Keratinocyte (primary cell): ENCODE data around the gene POMP. TPM values are rescaled to one million over a fixed set of nuclear protein-coding genes. Genes with fewer than 3 reads are reported as not detected.

Experiments used
- DNase-seq: peaks from one replicate; pipeline ENCODE4 v3.0.0-alpha.2; 2011; ENCODE audit warnings: low read depth, missing footprints, low spot score
- FAIRE-seq: peaks from 2 replicates; lab custom pipeline; 2011; peaks lifted over from hg19 to GRCh38; lab: Jason Lieb, UNC
- H2AFZ ChIP-seq: 2 replicates; pipeline ENCODE4 v1.6.0; 2012; ENCODE audit warnings: low read length, control low read depth, inconsistent platforms; ENCODE audit not compliant: control insufficient read depth
- H3K27ac ChIP-seq: 2 replicates; pipeline ENCODE4 v1.5.1; 2011; ENCODE audit warnings: low read length; ENCODE audit not compliant: control insufficient read depth, insufficient read depth
- H3K27me3 ChIP-seq: 3 replicates; pipeline ENCODE4 v1.6.0; 2011; ENCODE audit warnings: low read length; ENCODE audit not compliant: control insufficient read depth, insufficient read depth; ENCODE audit errors: extremely low read depth
- H3K36me3 ChIP-seq, 2 experiments: 2 replicates in 1 of 2; 3 replicates in 1 of 2; pipeline ENCODE4 v1.5.1; 2011; ENCODE audit warnings: low read length in 2 of 2, mild to moderate bottlenecking in 1 of 2; ENCODE audit not compliant: control insufficient read depth in 2 of 2, insufficient read depth in 2 of 2; ENCODE audit errors: extremely low read depth in 1 of 2
- H3K4me1 ChIP-seq: 3 replicates; pipeline ENCODE4 v1.5.1; 2011; ENCODE audit warnings: low read length; ENCODE audit not compliant: control insufficient read depth, insufficient read depth; ENCODE audit errors: extremely low read depth
- H3K4me2 ChIP-seq: 3 replicates; pipeline ENCODE4 v1.6.0; 2011; ENCODE audit warnings: low read depth, low read length; ENCODE audit not compliant: control insufficient read depth, insufficient read depth; ENCODE audit errors: extremely low read depth
- H3K4me3 ChIP-seq, 3 experiments: fragments of 200-600 bp in 1 of 3; sonication (generic) in 1 of 3; 2 replicates in 2 of 3; 3 replicates in 1 of 3; pipeline ENCODE4 v1.5.1; 2011 to 2016; ENCODE audit warnings: low read length in 3 of 3, mild to moderate bottlenecking in 3 of 3, control low read depth in 2 of 3, inconsistent platforms in 1 of 3, low read depth in 1 of 3, mixed read lengths in 1 of 3, mixed run types in 1 of 3, moderate library complexity in 1 of 3; ENCODE audit not compliant: control insufficient read depth in 2 of 3, insufficient read depth in 2 of 3; ENCODE audit errors: extremely low read depth in 1 of 3
- H3K79me2 ChIP-seq: 2 replicates; pipeline ENCODE4 v1.6.0; 2012; ENCODE audit warnings: low read length; ENCODE audit not compliant: control insufficient read depth, insufficient read depth
- H3K9ac ChIP-seq: 3 replicates; pipeline ENCODE4 v1.6.0; 2011; ENCODE audit warnings: low read length; ENCODE audit not compliant: control insufficient read depth, insufficient read depth; ENCODE audit errors: extremely low read depth
- H3K9me1 ChIP-seq: 3 replicates; pipeline ENCODE4 v1.6.0; 2011; ENCODE audit warnings: low read length; ENCODE audit not compliant: control insufficient read depth, insufficient read depth; ENCODE audit errors: extremely low read depth
- H3K9me3 ChIP-seq: 2 replicates; pipeline ENCODE4 v1.5.1; 2012; ENCODE audit warnings: low read depth, low read length; ENCODE audit not compliant: control insufficient read depth
- H4K20me1 ChIP-seq: 3 replicates; pipeline ENCODE4 v1.6.0; 2011; ENCODE audit warnings: low read length; ENCODE audit not compliant: control insufficient read depth, insufficient read depth; ENCODE audit errors: extremely low read depth
- EZH2 ChIP-seq: IDR thresholded peaks from one replicate; pipeline ENCODE4 v1.6.1; 2012; ENCODE audit warnings: inconsistent platforms, mild to moderate bottlenecking, low read length, moderate library complexity
- dilution Hi-C: fragments of 300-500 bp; cut with MboI; formaldehyde crosslinking; loops from one replicate; pipeline ENCODE4 v1.7.0; 2020; ENCODE audit warnings: low sequenced_read_pairs; ENCODE audit not compliant: extremely low pct_ligation_motif_present
- polyA plus RNA-seq, 5 experiments: library from polyadenylated mRNA; depleted of rRNA in 3 of 5; stranded (reverse) in 3 of 5; stranded (forward) in 1 of 5; unstranded in 1 of 5; fragments of >200 nt; gene quantifications; 1 replicate in 1 of 5; 2 replicates in 3 of 5; 3 replicates in 1 of 5; pipeline versions ENCODE4 v1.2.1 to v1.2.3, GENCODE V29; 2011 to 2012; ENCODE audit warnings: missing spikeins in 2 of 5, low read depth in 1 of 5, low replicate concordance in 1 of 5
- TF ChIP-seq, protein P1 (sequence below), 3 experiments: IDR thresholded peaks in 1 of 3; conservative IDR thresholded peaks in 1 of 3; optimal IDR thresholded peaks in 1 of 3; 2 replicates in 2 of 3; 3 replicates in 1 of 3; pipeline versions ENCODE3 to v1.5.1; 2011; ENCODE audit warnings: low read length in 3 of 3, mild to moderate bottlenecking in 3 of 3, moderate library complexity in 2 of 3, control low read depth in 1 of 3, inconsistent platforms in 1 of 3; ENCODE audit not compliant: insufficient read depth in 2 of 3; ENCODE audit errors: extremely low read depth in 1 of 3

The POMP gene
- polyA plus RNA-seq, 1 donor (not counting 4 experiments of a cell fraction or from before 2014, with no cell fraction given): 136 TPM

DNA sequence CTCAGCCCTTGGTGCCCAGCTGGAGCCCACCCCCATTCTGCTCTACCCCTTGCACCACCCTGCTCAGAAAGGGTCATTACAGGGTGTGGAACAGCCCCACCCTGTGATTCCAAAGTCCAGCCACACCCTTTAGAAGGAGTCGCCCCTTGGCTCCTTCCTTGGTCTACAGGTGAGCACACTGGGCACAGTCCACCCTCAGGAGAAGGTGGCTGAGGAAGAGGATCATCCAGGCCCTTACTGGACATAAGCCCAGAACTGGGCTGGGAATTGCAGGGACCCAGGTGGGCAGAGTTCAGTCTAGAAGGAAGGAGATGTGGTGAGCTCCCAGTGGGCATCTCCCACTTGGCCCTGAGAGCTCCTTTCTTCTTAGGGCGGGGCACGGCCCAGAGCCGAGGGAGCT, 51.2 kb downstream of the POMP start:
- TF ChIP-seq, protein P1, sequence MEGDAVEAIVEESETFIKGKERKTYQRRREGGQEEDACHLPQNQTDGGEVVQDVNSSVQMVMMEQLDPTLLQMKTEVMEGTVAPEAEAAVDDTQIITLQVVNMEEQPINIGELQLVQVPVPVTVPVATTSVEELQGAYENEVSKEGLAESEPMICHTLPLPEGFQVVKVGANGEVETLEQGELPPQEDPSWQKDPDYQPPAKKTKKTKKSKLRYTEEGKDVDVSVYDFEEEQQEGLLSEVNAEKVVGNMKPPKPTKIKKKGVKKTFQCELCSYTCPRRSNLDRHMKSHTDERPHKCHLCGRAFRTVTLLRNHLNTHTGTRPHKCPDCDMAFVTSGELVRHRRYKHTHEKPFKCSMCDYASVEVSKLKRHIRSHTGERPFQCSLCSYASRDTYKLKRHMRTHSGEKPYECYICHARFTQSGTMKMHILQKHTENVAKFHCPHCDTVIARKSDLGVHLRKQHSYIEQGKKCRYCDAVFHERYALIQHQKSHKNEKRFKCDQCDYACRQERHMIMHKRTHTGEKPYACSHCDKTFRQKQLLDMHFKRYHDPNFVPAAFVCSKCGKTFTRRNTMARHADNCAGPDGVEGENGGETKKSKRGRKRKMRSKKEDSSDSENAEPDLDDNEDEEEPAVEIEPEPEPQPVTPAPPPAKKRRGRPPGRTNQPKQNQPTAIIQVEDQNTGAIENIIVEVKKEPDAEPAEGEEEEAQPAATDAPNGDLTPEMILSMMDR (optimal IDR thresholded peaks at IDR 0.05 in 1 of 3, IDR thresholded peaks at IDR 0.05 in 1 of 3, conservative IDR thresholded peaks at IDR 0.05 in 1 of 3; ENCODE audit: extremely low read depth in 1 of 3, insufficient read depth in 2 of 3, low read length in 3 of 3): no peak
- no peak for TF ChIP-seq EZH2
- H3K27ac ChIP-seq: no peak overlapping the region
- no peaks in the 10 kb centered on the region for H3K9me1 ChIP-seq
- no peaks in the 10 kb centered on the region for H3K79me2 ChIP-seq
- H3K36me3 ChIP-seq: peaks cover 4 to 10% of the 10 kb centered on the region in 2 experiments
- no peak overlapping the region for H3K9ac ChIP-seq
- dilution Hi-C loops: no loop called here
- peaks cover 3% of the 10 kb centered on the region for H3K4me1 ChIP-seq
- no peak overlapping the region for H2AFZ ChIP-seq
- no peaks in the 10 kb centered on the region for H4K20me1 ChIP-seq
- no peak for FAIRE-seq
- DNase-seq: no peak
- H3K27me3 ChIP-seq: no peaks in the 10 kb centered on the region
- H3K9me3 ChIP-seq: no peaks in the 10 kb centered on the region
- H3K4me2 ChIP-seq: no peak overlapping the region
- H3K4me3 ChIP-seq: no peak overlapping the region

DNA sequence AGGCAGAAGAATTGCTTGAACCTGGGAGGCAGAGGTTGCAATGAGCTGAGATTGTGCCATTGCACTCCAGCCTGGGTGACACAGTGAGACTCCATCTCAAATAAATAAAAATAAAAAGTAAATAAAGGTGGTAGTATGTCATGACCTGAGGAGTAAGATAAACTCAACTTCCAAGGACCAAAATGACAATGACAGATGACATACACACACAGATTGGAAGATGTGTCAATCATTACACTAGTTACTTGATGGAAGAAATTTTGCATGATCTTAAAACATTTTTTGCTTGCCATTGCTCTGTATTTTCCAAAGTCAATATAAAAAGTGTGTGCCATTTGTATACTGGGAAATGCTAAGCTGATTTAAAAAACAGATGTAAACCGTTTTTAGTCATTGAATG, 55.7 kb downstream of the POMP start:
- DNase-seq (no peak), FAIRE-seq (no peak)
- H3K9me1 ChIP-seq: no peaks in the 10 kb centered on the region
- H3K4me2 ChIP-seq: no peak overlapping the region
- peaks cover 30% of the 10 kb centered on the region for H3K4me1 ChIP-seq
- H3K79me2 ChIP-seq: no peaks in the 10 kb centered on the region
- no peaks in the 10 kb centered on the region for H4K20me1 ChIP-seq
- no peak overlapping the region for H3K27ac ChIP-seq
- H3K27me3 ChIP-seq: no peaks in the 10 kb centered on the region
- H3K4me3 ChIP-seq: no peak overlapping the region
- H3K9ac ChIP-seq: no peak overlapping the region
- no peaks in the 10 kb centered on the region for H3K9me3 ChIP-seq
- H2AFZ ChIP-seq: no peak overlapping the region
- TF ChIP-seq, protein P1 (optimal IDR thresholded peaks at IDR 0.05 in 1 of 3, IDR thresholded peaks at IDR 0.05 in 1 of 3, conservative IDR thresholded peaks at IDR 0.05 in 1 of 3; ENCODE audit: extremely low read depth in 1 of 3, insufficient read depth in 2 of 3, low read length in 3 of 3): no peak
- TF ChIP-seq EZH2: no peak
- peaks cover 4 to 10% of the 10 kb centered on the region in 2 experiments for H3K36me3 ChIP-seq
- dilution Hi-C loops: no loop called here
